DMS 273 (cell line): ENCODE measurements around the gene TBC1D13.
"Not testable (repeated sequence)": the region's sequence is repeated elsewhere in the genome, so short reads cannot be mapped to it uniquely, and the experiment has no call there.

ENCODE experiments used
- DNase-seq: peaks from one replicate; lab custom pipeline; 2025; ENCODE audit not compliant: unreplicated experiment; lab: John Stamatoyannopoulos, UW

Gene TBC1D13

GRCh38 chr9:128782669-128783068 is 4.4 kb upstream of the TBC1D13 start:
- DNase-seq: no peak

DNA sequence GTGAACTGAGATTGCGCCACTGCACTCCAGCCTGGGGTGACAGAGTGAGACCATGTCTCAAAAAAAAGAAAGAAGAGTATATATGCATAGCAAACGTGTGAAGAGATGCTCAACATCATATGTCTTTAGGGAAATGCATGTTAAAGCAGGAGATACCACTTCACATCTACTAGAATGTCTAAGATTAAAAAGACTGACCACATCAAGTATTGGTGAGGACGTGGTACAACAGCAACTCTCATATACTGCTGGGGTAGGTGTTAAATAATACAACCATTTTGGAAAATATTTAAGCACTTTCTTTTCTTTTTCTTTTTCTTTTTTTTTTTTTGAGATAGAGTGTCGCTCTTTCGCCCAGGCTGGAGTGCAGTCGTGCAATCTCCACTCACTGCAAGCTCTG is 1.6 kb upstream of the TBC1D13 start:
- DNase-seq: no peak

DNA sequence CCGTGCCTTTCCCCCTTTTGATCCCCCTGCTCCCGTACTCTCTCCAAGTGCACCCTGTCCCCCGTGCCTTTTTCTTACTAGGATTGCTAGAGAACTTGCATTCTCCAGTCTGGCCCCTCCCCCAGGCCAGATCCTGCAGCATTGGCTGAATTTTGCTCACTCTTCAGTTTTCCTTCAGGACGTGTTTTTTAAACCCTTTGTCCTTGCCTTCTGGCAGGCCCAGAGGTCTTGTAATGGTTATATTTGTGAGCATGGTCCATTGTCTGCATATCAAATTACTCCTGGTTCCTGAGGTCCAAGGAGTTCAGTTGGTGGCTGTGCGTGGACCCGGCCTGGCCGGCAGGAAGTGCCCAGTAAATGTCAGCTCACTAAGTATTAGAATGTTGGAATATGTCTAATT is 606 bp downstream of the TBC1D13 start:
- DNase-seq: peak; percentile 24

GRCh38 chr9:128788445-128788844 is 1.4 kb downstream of the TBC1D13 start:
- DNase-seq: no peak

DNA sequence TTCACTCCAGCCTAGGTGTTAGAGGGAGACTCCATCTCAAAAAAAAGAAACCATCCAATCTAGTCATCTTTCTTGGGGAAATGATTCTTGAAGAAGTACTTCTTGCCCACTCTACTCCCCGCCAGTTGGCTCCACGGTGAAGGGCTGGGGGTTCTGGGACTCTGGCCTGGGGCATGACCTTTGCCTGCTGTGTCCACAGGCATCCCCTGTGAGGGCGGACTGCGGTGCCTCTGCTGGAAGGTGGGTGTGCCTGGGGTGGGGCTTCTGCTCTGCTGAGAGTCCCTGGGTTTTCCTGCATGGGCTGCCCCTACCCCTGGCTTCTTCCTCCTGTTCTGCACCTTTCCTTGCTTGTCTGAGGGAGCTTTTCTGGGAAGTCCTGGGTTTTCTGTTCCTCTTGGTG is 3.5 kb downstream of the TBC1D13 start:
- DNase-seq: no peak

DNA sequence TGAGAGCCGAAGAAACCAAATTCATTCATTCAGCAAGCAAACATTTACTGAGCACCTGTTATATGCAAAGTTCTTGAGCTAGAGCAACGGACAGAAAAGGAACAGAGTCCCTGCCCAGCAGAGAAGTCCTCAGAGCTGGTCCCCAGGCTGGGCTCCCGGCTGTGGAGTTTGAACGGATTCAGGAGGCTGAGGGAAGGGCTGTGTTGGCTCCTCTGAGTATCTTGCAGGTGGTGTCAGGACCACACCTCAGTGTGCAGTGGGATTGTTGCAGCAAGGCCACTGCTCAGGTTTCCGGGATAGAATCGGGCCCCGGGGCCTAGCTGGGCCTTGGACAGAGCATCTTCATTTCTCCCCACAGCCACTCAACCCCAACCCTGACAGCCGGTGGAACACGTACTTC is 5.1 kb downstream of the TBC1D13 start:
- DNase-seq: no peak

DNA sequence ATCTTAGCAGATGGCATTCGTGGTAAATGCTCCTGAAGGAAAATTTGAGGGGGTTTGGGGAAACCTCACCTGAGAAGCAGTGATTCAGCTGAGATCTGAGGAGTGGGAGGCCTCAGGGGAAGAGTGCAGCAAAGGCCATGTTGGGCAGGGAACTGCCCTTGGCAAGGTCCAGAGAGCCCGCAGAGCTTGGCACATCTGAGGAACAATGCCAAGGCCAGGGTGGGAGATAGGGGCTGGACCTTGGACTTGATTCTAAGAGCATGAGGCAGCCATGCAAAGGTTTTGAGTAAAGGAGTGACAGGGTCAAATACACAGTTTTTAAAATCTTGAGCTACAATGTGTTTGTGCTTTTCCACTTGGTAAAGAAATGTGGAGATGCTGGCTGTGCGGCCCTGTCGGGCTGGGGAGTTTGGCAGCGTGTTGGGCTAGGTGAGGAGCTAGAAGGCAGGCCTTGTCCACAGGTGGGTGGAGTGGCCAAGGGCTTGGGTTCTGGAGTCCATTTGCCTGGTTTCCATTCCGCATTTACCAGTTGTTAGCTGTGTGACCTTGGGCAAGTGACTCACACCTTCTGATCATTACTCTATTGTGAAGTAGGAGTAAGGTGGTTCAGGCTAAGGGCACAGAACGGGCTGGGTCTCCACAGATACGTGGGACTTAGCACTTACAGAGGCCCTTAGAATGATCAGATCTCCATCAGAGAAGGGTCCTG is 6.1 kb downstream of the TBC1D13 start:
- no peak for DNase-seq

GRCh38 chr9:128794961-128795360 is 7.9 kb downstream of the TBC1D13 start:
- not testable (repeated sequence) for DNase-seq

GRCh38 chr9:128798896-128799295 is 11.8 kb downstream of the TBC1D13 start:
- DNase-seq: no peak

- DNase-seq: no peak
Measured at GRCh38 chr9:128800061-128800460, 13.0 kb downstream of the TBC1D13 start.

GRCh38 chr9:128802482-128802881 is 15.4 kb downstream of the TBC1D13 start:
- no peak for DNase-seq

DNA sequence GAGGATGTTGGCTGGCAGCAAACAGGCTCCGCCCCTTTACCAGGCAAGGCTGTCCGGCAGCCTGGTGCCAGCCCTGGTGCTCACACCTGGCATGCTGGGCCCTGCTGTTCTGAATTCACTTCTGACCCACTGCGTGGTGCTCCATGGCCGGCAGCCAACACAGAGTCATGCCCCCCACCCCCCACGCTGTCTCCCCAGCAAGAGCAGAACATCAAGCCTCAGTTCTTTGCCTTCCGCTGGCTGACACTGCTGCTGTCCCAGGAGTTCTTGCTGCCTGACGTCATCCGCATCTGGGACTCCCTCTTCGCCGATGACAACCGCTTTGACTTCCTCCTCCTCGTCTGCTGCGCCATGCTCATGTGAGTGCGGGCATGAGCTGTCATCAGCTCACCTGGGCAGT is 18.6 kb downstream of the TBC1D13 start:
- DNase-seq: no peak

DNA sequence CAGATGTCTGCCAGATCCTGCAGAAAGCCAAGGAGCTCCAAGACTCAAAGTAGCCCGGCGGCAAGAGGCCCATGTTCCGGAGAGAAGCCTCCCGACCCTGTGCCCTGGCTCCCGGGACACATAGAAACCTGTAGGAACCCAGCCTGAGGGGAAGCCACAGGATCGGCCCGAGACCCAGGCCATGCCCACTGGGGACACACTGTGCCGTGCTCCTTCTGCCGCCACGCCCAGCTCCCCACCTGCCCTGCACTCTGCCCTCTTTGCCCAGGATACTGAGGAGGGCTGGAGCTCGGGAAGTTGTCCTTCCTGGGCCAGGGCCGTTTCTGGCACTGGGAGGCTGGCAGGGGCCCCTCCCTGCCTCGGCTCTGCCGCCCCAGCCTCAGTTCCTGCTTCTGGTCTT is 20.8 kb downstream of the TBC1D13 start:
- no peak for DNase-seq

DNA sequence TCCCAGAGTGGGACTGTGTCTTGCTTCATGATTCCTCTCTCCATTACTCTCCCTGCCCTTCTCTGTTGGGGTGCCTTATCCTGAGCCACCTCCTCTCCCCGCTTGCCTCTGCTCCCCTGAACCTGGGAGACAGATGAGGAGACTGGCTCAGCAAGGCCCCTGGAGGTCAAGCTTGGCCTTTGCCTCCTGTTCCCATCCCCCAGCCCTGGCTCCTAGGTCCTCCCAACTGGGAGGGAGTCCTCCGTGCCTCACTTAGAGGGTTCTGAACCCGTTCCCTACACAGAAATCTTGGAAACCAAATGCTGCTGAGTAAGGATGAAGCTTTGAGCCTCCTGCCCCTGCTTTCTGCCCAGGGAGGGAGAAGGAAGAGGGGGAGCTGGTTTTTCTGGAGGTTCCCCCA is 21.5 kb downstream of the TBC1D13 start:
- DNase-seq: no peak

DNA sequence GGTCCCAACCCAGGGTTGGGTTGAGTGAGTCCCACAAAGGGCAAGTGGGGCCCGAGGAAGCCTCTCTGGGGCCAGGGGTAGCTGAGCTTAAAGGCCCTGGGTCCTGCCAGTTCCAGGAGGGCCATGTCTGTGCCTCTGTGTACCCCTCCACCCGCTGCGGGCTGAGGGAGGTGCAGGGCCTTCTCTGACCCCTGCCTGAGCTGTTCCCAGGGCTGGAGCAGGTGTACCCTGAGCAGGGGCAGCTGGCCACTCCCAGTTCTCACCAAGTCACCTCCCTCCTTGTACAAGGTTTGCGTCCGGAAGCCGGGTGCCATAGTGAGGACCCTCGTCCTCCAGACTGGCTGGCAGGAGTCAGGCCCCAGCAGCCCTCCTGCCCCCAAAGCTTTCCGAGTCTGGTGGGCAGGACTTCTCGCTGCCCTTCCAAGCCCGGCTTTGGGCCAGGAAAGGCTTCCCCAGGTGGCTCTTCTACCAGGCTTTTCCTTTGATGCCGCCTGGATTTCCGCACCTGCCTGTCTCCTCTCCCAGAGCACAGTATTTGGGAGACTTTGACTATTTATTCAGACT is 22.1 kb downstream of the TBC1D13 start:
- DNase-seq: no peak

GRCh38 chr9:128809831-128810230 is 22.8 kb downstream of the TBC1D13 start:
- DNase-seq: no peak

- DNase-seq: no peak
Measured at GRCh38 chr9:128810873-128811272, 23.8 kb downstream of the TBC1D13 start.

- peak; percentile 99 for DNase-seq
Measured at GRCh38 chr9:128818099-128818838, 31.2 kb downstream of the TBC1D13 start, which contains the start of gene ENDOG. Gene ENDOG (plus strand): TSS chr9:128818500. CDS start chr9:128818685, 185 bp downstream.

DNA sequence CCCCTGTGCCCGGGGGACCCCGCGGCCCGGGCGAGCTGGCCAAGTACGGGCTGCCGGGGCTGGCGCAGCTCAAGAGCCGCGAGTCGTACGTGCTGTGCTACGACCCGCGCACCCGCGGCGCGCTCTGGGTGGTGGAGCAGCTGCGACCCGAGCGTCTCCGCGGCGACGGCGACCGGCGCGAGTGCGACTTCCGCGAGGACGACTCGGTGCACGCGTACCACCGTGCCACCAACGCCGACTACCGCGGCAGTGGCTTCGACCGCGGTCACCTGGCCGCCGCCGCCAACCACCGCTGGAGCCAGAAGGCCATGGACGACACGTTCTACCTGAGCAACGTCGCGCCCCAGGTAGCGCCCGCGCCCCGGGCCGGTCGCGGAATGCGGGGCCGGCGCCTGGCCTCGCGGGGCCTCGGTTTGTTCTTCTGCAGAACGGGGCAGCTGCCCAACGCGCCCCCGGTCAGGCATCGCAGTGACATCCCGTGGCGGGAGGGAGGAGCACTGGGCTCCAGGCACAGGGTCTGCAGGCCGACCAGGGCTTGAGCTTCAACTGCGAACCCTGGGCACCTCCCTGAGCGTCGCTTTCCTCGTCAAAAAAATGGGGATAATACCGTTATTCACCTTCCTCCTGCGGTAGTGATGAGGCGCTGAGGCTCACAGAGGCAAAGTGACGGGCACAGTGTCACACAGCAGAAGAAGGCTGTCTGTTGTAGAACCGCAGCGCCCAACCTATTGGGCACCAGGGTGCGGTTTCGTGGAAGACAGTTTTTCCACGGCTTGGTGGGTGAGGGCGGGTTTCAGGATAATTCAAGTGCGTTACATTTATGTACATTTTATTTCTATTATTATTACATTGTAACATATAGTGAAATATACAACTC is 32.0 kb downstream of the TBC1D13 start:
- peak; percentile 72 for DNase-seq

GRCh38 chr9:128819716-128820664 is 32.9 kb downstream of the TBC1D13 start:
- DNase-seq: no peak
